Muscle of leg (tissue), 11 donors: Measurements from ENCODE around the gene FAM53B. TPM values are rescaled to one million over a fixed set of nuclear protein-coding genes. Genes with fewer than 3 reads are reported as not detected.
A peak's percentile ranks its signal among the peaks of the same experiment; 100 is the strongest.

ENCODE experiments used
- DNase-seq: peaks from one replicate; pipeline ENCODE4 v3.0.0; 2013
- H3K27ac ChIP-seq: one replicate; pipeline ENCODE4 v1.5.1; 2013; ENCODE audit warnings: mild to moderate bottlenecking, low read length, control low read depth
- H3K27me3 ChIP-seq: one replicate; pipeline ENCODE4 v1.6.1; 2013; ENCODE audit warnings: low read length; ENCODE audit not compliant: control insufficient read depth, insufficient read depth
- H3K36me3 ChIP-seq: one replicate; pipeline ENCODE4 v1.6.1; 2013; ENCODE audit warnings: low read length; ENCODE audit not compliant: control insufficient read depth, insufficient read depth
- H3K4me1 ChIP-seq: one replicate; pipeline ENCODE4 v1.6.1; 2013; ENCODE audit warnings: low read length; ENCODE audit not compliant: control insufficient read depth, insufficient read depth
- H3K4me3 ChIP-seq: one replicate; pipeline ENCODE4 v1.5.1; 2013; ENCODE audit warnings: low read length, control low read depth
- H3K9me3 ChIP-seq: replicated peaks from 2 replicates; pipeline ENCODE4 v1.6.1; 2013; ENCODE audit warnings: low read depth, low read length; ENCODE audit not compliant: control insufficient read depth
- WGBS: methylation state at CpG from one replicate; pipeline ENCODE4 v1.1.5; 2013; ENCODE audit warnings: missing lambda C conversion rate; ENCODE audit not compliant: insufficient coverage; 5-methylcytosine and 5-hydroxymethylcytosine counted together
- polyA plus RNA-seq, 8 donors: library from polyadenylated mRNA; unstranded; fragments of 120-200 nt; gene quantifications; one replicate each; pipeline versions ENCODE4 v1.2.1 to v1.2.3, GENCODE V29; 2013; ENCODE audit warnings: inconsistent platforms in 1 of 8, low replicate concordance in 1 of 8; ENCODE audit not compliant: insufficient read length in 8 of 8, insufficient read depth in 1 of 8
- total RNA-seq: library from RNA; stranded (reverse); fragments of 120-200 nt; gene quantifications from one replicate; pipeline ENCODE4 v1.2.4, GENCODE V29; 2013

The FAM53B gene
- total and polyA plus RNA-seq, 9 donors: 23.6 to 31.2 (median 27.0) TPM

GRCh38 chr10:124605856-124606812, 138.0 kb downstream of the FAM53B start:
- Histone ChIP-seq H3K4me3 (no peak overlapping the region), H3K27ac (no peak overlapping the region), H3K4me1 (peaks cover 39% of the 10 kb centered on the region), H3K27me3 (no peaks in the 10 kb centered on the region), H3K36me3 (no peaks in the 10 kb centered on the region), H3K9me3 (no peaks in the 10 kb centered on the region)
- DNase-seq: no peak
- 49% methylated on average over 18 of the region's 31 CpGs for WGBS

DNA sequence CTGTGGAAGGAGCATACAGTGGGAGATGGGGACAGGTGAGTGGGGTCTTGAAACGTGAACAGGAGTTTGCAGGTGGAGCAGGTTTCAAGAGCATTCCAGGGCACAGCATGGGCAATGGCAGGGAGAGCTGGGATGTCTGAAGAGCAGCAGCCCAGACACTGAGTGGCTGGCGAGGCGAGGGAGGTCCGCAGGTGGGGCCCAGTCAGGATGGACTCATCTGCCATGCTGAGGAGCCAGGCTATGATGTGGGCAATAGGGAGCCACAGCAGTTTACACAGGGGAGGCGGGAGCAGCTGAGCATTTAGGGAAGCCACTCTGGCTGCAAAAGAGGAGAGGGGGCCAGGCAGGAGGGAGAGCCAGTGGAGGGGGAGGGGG, 138.7 kb downstream of the FAM53B start:
- no peaks in the 10 kb centered on the region for H3K9me3 ChIP-seq
- H3K27me3 ChIP-seq: no peaks in the 10 kb centered on the region
- no peak for DNase-seq
- WGBS: 80% methylated on average over 5 of the region's 5 CpGs
- H3K4me3 ChIP-seq: no peak overlapping the region
- no peaks in the 10 kb centered on the region for H3K36me3 ChIP-seq
- H3K4me1 ChIP-seq: peaks cover 39% of the 10 kb centered on the region
- no peak overlapping the region for H3K27ac ChIP-seq

DNA sequence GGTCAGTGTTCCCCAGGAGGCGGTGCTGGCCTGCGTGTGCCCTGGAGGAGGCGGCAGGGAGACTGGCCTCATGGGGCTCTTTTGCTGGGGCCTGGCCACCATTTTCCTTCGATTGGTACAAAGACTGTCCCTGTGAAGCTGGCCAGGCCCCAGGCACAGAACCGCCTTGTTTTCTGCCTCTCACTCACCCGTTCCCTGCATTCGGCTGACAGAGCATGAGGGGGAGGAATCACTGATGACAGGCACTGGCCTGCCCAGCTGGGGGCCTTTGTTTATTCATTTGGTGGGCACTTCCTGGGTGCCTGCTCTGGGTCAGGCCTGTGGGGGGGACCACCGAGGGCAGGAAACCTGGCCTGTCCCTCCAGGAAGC, 139.2 kb downstream of the FAM53B start:
- H3K27ac ChIP-seq: no peak overlapping the region
- H3K9me3 ChIP-seq: no peaks in the 10 kb centered on the region
- WGBS: 72% methylated on average over 8 of the region's 8 CpGs
- H3K36me3 ChIP-seq: no peaks in the 10 kb centered on the region
- H3K4me1 ChIP-seq: peaks cover 39% of the 10 kb centered on the region
- H3K4me3 ChIP-seq: no peak overlapping the region
- DNase-seq: no peak
- no peaks in the 10 kb centered on the region for H3K27me3 ChIP-seq

DNA sequence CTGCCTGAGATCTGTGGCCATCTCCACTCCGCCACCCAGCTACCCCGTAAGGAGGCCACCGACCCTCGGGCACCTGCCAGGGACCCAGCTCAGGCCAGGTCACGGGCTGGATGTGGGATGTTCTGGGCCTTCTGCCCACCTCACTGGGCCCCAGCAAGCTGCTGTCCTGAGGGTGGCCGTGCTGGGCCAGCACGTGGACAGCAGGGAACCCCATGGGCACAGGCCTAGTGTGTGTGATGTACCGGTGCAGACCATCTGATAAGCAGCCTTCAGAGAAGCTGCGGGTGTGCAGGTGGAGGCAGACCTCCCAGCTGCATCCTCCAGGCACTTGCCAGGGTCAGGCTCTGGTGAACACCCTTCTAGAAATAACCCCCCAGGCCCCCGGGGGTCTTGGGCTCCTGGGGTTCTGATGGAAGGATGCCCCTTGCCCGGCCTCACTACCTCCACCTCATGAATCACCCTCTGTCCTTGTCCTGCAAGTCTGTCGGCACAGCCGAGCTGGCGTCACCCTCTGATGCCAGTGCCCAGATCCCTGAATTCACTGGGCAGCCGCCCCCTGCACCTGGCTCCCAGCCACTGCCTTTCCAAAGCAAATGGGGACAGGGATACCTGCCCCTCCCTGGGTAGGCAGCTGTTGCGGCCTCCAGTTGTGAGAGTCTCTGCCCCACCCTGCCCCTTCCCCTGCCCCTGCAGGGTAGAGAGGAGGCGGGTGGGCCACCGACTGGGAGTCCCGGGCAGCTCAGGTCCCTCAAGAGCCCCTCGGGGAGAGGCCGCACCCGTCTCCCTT, 139.8 kb downstream of the FAM53B start:
- WGBS: 72% methylated on average over 18 of the region's 22 CpGs
- H3K4me1 ChIP-seq: peaks cover 39% of the 10 kb centered on the region
- DNase-seq: peak; percentile 48

GRCh38 chr10:124603376-124604213, 140.6 kb downstream of the FAM53B start:
- Histone ChIP-seq H3K27ac (no peak overlapping the region), H3K4me1 (peaks cover 39% of the 10 kb centered on the region), H3K27me3 (no peaks in the 10 kb centered on the region), H3K36me3 (no peaks in the 10 kb centered on the region), H3K4me3 (no peak overlapping the region), H3K9me3 (no peaks in the 10 kb centered on the region)
- 69% methylated on average over 11 of the region's 18 CpGs for WGBS
- no peak for DNase-seq

More for the DNA sequence above, 139.8 kb downstream of the FAM53B start:
- Histone ChIP-seq H3K9me3 (no peaks in the 10 kb centered on the region), H3K27ac (no peak overlapping the region), H3K4me3 (no peak overlapping the region), H3K27me3 (no peaks in the 10 kb centered on the region), H3K36me3 (no peaks in the 10 kb centered on the region)

GRCh38 chr10:124602646-124603365, 141.4 kb downstream of the FAM53B start:
- DNase-seq: no peak
- peaks cover 39% of the 10 kb centered on the region for H3K4me1 ChIP-seq
- 60% methylated on average over 2 of the region's 12 CpGs for WGBS
- no peaks in the 10 kb centered on the region for H3K9me3 ChIP-seq
- H3K36me3 ChIP-seq: no peaks in the 10 kb centered on the region
- H3K4me3 ChIP-seq: no peak overlapping the region
- H3K27ac ChIP-seq: no peak overlapping the region
- H3K27me3 ChIP-seq: no peaks in the 10 kb centered on the region

DNA sequence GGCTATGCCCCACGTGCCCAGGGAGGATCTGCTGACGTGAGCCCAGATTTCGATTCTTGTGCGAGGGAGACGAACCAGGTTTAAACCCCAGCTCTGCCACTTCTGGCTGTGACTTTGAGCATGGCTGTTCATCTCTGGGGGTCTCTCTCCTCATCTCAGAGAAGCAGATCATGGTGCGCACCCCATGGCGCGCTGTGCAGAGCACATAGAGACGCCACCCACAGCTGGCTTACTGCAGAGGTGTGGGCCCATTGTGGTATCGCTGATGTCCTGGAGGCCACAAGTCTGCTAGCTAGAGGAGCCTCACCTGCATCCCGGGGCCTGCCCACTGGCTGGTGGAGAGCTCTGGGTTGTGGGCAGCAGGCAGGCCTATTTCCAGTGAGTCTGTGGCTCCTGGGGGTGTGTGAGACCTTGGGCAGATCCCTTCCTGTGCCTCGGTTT, 142.0 kb downstream of the FAM53B start:
- DNase-seq: no peak
- Histone ChIP-seq H3K4me1 (peaks cover 38% of the 10 kb centered on the region), H3K9me3 (no peaks in the 10 kb centered on the region), H3K27ac (no peak overlapping the region), H3K36me3 (no peaks in the 10 kb centered on the region), H3K4me3 (no peak overlapping the region), H3K27me3 (no peaks in the 10 kb centered on the region)
- 82% methylated on average over 10 of the region's 12 CpGs for WGBS

GRCh38 chr10:124601431-124602120, 142.6 kb downstream of the FAM53B start:
- Histone ChIP-seq H3K4me3 (no peak overlapping the region), H3K27ac (no peak overlapping the region), H3K27me3 (no peaks in the 10 kb centered on the region), H3K36me3 (no peaks in the 10 kb centered on the region), H3K4me1 (peaks cover 33% of the 10 kb centered on the region), H3K9me3 (no peaks in the 10 kb centered on the region)
- WGBS: 83% methylated on average over 28 of the region's 29 CpGs
- no peak for DNase-seq

GRCh38 chr10:124601016-124601415, 143.2 kb downstream of the FAM53B start:
- Histone ChIP-seq H3K36me3 (no peaks in the 10 kb centered on the region), H3K9me3 (no peaks in the 10 kb centered on the region), H3K4me3 (no peak overlapping the region), H3K4me1 (peaks cover 27% of the 10 kb centered on the region), H3K27ac (no peak overlapping the region), H3K27me3 (no peaks in the 10 kb centered on the region)
- 88% methylated on average over 10 of the region's 12 CpGs for WGBS
- DNase-seq: no peak
